Measurements from ENCODE around the gene WNT11. TPM values are rescaled to one million over a fixed set of nuclear protein-coding genes. Genes with fewer than 3 reads are reported as not detected.

Gene WNT11
- total and polyA plus RNA-seq, 2 of the 13 experiments (the other 11 are each of a cell fraction or from before 2014, with no cell fraction given) = 0.34 to 0.66 TPM

DNA sequence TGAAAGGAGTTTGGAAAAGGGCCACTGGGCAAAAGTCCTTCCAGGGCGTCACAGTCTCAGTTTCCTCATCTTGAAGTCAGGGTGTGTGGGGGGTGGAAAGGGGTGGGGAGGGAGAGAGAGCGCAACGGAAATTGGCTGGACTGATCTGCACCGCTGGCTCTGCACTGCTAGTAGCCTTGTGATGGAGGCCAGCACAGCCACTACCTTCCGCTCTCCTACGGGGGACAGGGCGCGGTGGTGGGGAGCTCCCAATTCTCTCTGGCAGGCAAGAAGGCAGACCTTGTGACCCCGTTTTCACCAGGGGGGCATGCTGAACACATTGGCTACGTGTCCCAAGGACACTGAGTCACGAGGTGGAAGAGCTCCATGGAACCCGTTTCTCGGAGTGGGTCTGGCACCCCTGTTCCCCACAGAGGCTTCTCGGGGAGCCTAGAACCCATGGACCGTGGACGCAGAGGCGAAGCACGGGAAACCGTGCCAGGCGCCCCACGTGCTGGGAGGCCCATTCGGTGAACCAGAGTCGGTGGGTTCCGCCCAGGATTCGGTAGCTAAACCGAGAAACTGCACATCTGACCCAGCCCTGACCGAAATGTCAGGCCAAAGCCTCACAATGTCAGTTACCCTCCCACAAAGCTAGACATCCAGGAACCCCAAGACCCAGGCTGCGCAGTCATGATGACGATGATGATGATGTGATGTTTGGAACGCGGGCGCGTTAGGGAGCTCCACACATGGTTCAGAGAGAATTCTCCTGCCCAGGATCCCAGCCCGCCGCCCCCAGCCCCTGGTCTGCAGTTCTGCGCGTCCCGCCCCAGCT lies 28.3 kb upstream of the WNT11 start (continued):
- TF ChIP-seq GMEB2 (CRISPR knock-in tag; IDR thresholded peaks at IDR 0.05; ENCODE audit: low read depth) = no peak
- no peak for TF ChIP-seq TMF1 (CRISPR knock-in tag; IDR thresholded peaks at IDR 0.05; ENCODE audit: low read depth)
- no peak for TF ChIP-seq ZNF382 (CRISPR knock-in tag; IDR thresholded peaks at IDR 0.05; ENCODE audit: borderline replicate concordance)
- TF ChIP-seq, protein P1, sequence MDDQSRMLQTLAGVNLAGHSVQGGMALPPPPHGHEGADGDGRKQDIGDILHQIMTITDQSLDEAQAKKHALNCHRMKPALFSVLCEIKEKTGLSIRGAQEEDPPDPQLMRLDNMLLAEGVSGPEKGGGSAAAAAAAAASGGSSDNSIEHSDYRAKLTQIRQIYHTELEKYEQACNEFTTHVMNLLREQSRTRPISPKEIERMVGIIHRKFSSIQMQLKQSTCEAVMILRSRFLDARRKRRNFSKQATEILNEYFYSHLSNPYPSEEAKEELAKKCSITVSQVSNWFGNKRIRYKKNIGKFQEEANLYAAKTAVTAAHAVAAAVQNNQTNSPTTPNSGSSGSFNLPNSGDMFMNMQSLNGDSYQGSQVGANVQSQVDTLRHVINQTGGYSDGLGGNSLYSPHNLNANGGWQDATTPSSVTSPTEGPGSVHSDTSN (CRISPR knock-in tag; IDR thresholded peaks at IDR 0.05; ENCODE audit: borderline replicate concordance) = no peak
- no peak for TF ChIP-seq XRCC5 (optimal IDR thresholded peaks at IDR 0.05; ENCODE audit: low read length)
- TF ChIP-seq, protein P2, sequence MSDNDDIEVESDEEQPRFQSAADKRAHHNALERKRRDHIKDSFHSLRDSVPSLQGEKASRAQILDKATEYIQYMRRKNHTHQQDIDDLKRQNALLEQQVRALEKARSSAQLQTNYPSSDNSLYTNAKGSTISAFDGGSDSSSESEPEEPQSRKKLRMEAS (IDR thresholded peaks at IDR 0.05) = peak; percentile 52
- no peak for TF ChIP-seq HNF4G (IDR thresholded peaks at IDR 0.05; ENCODE audit: borderline replicate concordance, low read depth, low read length)
- no peak for TF ChIP-seq HNF4G (CRISPR knock-in tag; IDR thresholded peaks at IDR 0.05; ENCODE audit: borderline replicate concordance, low read depth)
- no peak for TF ChIP-seq KAT2B (IDR thresholded peaks at IDR 0.05; ENCODE audit: borderline replicate concordance, low read depth, low read length)
- TF ChIP-seq, protein P3, sequence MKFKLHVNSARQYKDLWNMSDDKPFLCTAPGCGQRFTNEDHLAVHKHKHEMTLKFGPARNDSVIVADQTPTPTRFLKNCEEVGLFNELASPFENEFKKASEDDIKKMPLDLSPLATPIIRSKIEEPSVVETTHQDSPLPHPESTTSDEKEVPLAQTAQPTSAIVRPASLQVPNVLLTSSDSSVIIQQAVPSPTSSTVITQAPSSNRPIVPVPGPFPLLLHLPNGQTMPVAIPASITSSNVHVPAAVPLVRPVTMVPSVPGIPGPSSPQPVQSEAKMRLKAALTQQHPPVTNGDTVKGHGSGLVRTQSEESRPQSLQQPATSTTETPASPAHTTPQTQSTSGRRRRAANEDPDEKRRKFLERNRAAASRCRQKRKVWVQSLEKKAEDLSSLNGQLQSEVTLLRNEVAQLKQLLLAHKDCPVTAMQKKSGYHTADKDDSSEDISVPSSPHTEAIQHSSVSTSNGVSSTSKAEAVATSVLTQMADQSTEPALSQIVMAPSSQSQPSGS (CRISPR knock-in tag; IDR thresholded peaks at IDR 0.05) = no peak
- TF ChIP-seq NPAS2 (CRISPR knock-in tag; IDR thresholded peaks at IDR 0.05; ENCODE audit: borderline replicate concordance) = no peak
- TF ChIP-seq, protein P4, sequence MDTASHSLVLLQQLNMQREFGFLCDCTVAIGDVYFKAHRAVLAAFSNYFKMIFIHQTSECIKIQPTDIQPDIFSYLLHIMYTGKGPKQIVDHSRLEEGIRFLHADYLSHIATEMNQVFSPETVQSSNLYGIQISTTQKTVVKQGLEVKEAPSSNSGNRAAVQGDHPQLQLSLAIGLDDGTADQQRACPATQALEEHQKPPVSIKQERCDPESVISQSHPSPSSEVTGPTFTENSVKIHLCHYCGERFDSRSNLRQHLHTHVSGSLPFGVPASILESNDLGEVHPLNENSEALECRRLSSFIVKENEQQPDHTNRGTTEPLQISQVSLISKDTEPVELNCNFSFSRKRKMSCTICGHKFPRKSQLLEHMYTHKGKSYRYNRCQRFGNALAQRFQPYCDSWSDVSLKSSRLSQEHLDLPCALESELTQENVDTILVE (CRISPR knock-in tag; IDR thresholded peaks at IDR 0.05) = no peak
- 0 out of 2 replicates have a peak, but pooled peaks have one; percentile 25 for TF ChIP-seq SMAD1 (CRISPR knock-in tag; IDR thresholded peaks at IDR 0.05; ENCODE audit: borderline replicate concordance, low read depth)
- no peak for TF ChIP-seq ZNF318 (CRISPR knock-in tag; IDR thresholded peaks at IDR 0.05)
